HG02759 (cell line): ENCODE results near the gene CD69.

ENCODE experiments used
- ATAC-seq: cut with Tn5 transposase; IDR thresholded peaks from one replicate; pipeline ENCODE4 v1.9.1; 2021; ENCODE audit warnings: mild to moderate bottlenecking, moderate library complexity; ENCODE audit not compliant: unreplicated experiment

The CD69 gene

DNA sequence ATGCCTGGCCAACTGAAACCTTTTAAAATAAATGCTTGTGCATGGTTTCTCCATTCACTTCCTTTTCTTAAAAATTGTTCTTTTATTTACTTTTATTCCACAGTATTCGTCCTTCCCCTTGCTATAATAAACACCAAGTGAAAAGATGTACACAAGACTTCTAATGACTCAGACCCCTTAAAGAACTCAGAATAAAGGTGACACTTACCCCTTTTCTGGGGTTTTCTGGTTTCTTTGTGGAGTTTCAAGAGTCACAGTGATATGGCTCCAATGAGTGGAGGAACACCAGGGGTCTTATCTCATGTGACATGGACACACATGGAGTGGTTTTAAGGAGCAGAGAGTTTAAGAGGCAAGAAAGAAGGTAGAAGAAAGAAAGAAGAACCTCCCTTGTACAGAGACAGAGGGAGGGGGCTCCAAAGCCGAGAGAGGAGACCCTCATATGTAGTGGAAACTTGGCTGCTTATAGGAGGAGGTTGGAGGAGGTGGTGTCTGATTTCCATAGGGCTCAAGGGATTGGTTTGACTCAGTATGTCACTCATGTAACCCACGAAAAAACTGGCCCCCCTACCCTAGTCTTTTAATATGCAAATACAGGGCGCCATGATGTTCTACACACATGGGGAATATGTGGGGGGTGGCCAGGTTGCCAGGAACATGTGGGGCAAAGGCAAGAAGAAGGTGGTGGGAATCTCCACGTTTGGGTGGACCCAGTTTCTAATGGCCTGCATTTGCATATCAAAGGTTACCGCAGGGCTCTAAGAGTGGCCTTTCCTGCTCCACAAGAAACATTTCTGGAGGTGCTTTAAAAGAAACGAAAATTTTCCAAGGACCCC lies 22.1 kb upstream of the CD69 start:
- ATAC-seq, result no peak

DNA sequence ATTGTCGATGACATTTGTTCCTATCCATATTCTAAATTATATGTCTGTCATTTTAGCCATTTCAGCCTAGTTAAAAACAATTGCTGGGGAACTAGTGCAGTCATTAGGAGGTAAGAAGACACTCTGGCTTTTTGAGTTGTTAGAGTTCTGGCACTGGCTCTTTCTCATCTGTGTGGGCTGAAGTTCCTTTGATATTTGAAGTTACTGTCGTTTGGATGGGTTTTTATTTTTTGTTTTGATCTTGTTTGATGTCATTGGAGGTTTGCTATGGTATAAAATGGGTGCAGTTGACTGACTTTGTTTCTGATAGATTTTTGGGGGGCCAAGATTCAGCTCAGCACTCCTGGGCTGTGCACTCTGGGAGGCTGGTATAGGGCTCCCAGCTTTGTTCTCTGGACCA lies 20.7 kb upstream of the CD69 start:
- ATAC-seq, result no peak

DNA sequence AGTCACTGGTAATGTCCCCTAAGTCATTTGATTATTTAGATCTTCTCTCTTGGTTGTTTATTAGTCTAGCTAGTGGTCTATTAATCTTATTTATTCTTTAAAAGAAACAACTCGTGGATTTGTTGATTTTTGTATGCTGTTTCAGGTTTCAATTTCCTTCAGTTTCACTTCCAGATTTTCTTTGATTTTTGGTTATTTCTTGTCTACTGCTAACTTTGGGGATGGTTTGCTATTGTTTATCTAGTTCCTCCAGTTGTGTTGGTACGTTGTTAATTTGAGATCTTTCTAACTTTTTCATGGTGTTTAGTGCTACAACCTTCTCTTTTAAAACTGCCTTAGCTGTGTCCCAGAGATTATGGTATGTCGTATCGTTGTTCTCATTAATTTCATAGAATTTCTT lies 18.5 kb upstream of the CD69 start:
- ATAC-seq, result no peak

DNA sequence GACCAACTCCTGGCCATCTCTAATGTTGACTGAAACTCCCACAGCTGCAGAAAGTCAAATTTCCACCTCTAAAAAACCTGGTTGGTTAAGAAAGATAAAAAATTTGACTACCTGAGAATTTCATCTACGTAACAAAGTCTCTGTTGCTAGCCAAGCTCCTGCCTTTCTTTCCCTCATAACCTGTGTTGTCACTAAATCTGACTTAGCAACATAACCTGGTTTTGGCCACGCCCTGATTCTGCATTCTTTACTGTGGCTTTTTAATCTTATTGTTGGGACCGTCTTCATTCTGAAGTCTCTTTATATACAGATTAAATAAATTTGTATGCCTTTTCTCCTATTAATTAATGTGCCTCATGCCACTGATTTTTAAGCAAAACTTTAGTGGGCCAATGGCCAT lies 16.1 kb upstream of the CD69 start:
- ATAC-seq, result no peak

DNA sequence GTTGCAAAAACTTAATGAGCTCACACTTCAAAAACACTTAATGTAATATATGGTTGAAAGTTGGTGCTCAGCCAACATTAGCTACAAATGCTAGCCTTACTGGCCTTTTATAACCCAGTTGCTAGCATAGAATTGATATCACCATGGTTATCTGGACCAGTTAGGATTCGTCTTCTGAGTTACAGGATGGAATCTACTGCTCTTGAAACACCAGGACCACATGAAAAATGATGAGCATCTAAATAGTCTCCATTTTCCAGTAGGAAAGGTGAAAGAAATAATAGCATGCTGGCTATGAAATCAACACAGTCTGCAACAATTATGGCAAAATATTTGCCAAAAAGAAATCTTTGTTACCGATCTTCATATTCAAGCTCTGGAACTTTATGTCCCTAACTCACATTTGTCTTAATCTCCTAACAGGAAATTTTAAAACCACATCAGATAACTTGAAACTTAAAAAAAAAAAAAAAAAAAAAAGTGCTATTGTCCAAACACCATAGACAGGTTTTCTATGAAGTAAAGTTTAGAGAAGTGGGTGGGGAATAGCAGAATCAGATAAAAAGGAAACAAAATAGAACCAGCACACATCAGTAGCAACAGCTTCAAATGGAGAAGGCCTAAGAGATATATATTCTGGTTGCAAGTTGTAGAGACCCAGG lies 12.6 kb upstream of the CD69 start:
- ATAC-seq, result no peak

DNA sequence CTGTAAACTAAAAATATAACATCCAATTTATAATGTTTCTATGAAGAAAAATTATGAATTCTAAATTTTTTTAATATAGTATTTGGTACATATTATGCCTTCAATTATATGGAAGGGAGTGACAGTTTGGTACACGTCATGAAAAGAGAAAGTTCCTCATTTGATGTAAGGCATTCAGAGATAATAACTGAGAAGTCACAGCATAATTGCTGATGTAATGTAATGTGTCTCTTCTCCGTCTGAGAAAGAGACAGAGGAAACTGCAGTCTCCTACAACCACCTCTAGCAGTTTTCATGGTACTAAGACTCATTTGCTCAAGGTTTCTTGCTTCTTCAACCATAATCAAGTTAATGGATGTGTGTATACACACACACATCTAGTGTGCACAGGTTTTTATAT lies 2.3 kb upstream of the CD69 start:
- ATAC-seq, result no peak

DNA sequence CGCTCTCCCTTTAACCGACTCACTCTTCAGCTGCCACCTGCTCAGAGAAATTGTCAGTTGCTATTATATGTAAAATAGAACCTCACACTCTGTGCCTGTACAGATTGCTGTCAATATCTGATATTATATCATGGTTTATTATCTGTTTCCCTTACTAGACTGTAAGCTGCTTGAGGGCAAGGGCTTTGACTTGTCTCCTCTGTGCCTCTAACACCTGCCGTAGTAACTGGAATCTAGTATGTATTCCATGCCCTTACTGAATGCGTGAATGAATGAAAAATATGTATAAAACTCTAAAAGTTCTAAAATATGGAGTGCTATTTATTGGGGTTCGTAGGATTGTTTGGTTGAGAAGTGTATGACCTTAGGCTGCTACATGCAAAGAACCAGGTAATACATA lies 1.7 kb upstream of the CD69 start:
- ATAC-seq, result no peak

DNA sequence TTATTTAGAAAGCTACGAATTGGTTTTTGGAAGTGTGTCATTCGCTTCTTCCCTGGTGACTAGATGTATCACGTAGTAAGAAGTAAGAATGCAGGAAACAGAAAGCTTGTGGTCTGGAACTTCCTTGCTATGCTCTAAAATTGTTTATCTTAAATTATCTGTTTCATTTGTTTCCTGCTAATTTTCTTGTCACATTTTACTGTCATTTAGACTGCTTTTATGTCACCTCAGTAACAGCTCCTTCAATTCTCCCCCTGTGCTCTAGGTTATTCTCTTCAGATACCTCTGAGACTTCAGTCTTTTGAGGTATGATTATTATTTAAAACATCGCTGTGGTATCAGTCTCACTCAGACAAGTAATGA lies 699 bp upstream of the CD69 start:
- no peak for ATAC-seq

DNA sequence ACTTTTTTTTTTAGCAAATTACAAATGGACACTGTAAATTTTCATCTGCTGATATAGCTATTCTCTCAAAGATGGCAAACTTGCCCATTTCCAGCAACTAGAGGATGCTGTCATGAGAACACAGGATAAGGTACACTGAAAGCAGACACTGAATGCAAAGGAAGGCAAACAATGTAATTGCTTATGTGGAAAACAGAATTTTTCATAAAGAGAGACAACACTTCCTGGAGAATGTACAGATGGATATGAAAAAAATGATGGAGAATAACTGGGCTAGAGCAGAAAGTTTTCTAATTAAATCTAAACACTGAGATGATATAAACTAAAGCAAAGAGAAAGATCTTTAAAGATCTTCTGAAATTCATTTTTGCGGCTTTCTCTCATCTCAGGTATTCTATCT lies 581 bp downstream of the CD69 start:
- no peak for ATAC-seq

DNA sequence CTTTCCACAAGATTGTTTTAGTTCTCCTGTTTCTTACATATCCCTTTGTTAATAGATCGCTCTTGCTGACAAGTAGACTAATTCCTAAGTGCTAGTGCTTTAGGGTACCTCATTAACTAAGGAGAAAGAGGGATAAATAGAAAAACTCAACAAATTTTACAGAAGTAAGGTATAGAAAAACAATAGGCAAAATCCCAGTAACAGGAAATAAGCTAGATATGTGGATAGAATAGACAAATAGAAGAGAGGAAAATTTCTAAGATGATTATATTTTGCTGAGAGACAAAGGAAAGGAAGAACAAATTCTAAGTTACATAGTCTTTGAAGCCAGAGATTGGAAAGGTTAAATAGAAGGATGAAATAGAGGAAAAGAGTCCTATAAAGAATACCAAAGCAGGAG lies 1.0 kb downstream of the CD69 start:
- no peak for ATAC-seq

DNA sequence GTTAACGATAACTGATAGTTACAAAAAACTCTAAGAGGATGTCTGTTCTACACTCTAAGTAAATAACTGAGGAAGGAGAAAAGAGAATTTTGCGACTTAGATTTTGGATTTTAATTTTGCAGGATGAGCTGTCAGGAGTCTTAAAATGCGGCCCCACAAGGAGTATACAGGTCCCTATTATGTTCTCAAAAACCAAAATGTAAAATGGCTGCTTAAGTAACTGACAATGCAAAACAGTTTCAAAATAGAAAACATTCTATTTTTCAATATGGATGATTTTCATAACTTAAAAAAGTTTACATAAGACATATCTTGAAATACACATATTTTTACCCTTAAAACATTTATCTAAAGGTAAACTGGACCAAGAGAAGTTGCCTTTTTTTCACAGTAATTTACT lies 2.6 kb downstream of the CD69 start:
- no peak for ATAC-seq

DNA sequence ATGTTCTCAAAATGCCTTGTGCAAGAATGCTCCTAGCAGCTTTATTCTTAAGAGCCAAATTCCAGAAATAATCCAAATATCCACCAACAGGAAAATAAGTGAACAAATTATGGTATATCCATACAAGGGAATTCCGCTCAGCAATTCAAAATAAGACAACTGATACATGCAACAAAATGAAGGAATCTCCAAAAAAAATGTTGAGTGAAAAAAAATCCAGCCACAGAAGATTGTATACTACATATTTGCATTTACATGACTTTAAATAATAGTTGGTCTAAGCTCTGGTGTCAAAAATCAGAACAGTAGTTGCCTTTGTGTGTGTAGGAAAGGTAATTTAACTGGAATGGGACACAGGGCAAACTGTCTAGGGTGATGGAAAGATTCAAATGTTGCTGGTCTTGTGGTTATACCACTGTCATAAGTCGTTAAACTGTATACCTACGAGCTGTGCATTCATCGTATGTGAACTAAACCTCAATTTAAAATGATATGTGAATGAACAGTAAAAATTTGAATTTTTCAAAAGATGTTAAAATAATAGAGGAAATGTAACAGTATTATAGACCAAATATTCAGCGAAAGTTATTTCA lies 3.2 kb downstream of the CD69 start:
- no peak for ATAC-seq

DNA sequence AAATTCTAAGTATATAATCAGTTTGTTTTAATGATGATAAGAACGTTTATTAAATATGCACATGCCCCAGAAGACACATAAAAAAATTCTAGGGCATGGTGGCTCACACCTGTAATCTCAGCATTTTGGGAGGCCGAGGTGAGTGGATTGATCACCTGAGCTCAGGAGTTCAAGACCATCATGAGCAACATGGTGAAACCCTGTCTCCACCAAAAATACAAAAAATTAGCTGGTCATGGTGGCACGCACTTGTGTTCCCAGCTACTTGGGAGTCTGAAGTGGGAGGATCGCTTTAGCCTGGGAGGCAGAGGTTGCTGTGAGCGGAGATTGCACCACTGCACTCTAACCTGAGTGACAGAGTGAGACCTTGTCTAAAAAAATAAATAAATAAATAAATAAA lies 4.0 kb downstream of the CD69 start:
- ATAC-seq, result no peak

DNA sequence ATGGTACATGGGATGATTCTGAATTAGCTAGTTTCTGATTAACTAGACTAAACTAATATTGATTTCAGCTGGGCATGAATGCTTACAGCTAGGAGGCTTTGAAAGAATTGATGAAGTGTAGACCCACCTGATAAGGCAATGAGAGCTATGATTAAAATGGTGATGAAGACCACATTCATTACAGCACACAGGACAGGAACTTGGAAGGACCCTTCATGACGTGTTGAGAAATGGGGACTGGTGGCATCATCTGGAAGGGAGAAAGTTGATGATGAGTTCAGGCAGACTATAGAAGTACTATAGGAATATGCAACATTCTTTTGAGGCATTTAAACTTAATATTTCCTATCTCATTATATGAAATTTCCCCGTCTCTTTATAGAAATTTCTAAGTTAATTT lies 4.5 kb downstream of the CD69 start:
- no peak for ATAC-seq

DNA sequence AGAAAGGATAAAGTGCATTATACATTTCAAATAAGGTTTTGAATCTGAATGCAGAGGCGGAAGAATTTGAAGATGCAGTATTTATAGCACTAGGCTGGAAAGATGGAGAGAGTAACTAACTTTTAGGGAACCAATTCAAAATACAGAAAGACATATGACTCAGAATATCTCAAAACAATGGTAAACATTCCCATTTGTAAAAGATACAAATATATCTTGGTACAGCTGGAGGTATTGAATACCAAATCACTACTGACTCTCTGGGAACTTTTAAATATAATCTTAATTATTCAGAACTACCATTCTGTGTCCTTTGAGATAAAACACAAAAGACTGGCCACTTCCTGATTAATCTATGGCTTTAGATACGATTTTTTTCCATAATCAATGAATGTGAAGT lies 5.1 kb downstream of the CD69 start:
- no peak for ATAC-seq

DNA sequence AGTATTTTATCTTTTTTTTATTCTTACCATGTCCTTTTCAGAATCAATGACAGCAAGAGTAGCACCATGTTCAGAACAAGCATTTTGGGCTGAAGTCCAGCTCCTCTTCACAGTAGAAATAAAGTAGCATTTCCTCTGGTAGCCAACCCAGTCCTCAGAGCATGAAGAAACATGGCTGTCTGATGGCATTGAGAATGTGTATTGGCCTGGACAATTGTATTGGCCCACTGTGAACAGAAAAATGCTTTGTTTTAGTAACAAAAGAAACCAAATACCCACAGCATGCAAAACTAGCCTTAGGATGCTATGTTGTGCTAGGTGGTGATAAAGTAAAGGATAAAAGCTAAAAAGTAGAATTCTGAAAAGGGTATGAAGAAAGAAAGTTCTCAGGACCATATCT lies 5.7 kb downstream of the CD69 start:
- no peak for ATAC-seq

DNA sequence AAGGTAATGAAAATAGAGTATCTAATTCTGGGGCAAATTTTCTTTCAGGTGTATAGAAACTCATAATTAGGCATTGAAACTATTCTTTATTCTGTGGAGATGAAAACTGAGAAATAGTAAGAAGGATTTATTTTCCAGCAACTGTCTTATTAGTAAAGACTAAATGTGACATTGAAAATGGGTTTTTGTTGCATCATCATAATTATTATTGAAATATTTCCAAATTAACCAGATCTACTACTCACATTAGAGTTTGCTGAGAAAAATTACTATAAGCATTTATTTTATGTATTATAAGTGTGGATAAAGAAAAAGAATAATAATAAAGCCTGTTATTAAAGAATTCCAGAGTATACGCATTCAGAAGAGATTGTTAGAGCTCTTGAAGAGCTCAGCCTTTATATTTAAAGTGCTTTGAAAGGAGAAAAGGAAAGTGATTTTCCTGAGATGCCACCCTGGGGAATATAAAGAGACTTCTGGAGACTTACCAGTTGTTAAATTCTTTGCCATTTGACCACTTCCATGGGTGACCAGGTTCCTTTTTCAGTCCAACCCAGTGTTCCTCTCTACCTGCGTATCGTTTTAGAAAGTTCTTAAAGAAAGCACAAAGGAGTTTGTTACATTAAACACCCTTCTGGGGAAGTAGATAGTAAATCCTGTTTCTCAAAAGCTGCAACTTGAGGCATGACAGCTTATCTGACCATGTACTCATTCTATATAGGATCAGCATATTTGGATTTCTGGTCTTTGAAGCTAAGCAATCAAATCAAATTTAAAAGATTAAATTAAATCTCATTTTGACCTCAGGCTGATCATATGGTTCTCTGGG lies 6.4 kb downstream of the CD69 start:
- ATAC-seq, result no peak

DNA sequence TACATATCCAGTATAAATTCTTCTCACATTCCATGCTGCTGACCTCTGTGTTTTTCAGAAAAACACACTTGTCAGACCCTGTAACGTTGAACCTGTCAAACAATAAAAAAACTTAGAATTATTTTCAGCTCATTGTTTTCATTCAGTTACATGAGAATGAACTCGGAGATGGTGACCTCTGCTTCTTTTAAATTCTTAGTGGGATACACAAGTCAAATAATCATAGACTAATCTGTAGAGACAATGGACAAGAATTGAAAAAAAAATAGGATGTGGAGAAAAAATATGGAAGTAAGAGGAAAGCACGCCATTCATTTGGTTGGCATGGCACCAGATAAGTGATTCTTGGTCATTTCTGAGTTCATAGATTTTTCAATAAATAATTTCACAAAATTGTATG lies 7.2 kb downstream of the CD69 start:
- no peak for ATAC-seq

DNA sequence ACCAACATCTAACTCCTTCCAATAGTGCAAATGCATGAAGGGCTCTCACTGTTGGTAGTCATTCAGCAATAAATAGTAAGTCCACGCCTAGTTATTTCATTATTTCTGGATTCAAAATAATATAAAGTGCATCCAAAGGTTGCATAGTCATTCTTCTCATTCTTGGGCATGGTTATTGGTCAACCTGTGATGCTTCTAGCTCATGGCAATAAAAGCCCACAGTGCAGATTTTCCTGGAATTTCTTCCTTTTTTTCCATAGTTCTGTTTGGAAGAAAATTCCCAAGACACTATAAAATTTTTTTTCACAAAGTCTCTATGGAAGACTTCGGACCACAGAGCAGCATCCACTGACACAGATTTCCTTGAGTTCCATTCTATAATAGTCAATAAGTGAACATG lies 7.6 kb downstream of the CD69 start:
- ATAC-seq, result no peak

DNA sequence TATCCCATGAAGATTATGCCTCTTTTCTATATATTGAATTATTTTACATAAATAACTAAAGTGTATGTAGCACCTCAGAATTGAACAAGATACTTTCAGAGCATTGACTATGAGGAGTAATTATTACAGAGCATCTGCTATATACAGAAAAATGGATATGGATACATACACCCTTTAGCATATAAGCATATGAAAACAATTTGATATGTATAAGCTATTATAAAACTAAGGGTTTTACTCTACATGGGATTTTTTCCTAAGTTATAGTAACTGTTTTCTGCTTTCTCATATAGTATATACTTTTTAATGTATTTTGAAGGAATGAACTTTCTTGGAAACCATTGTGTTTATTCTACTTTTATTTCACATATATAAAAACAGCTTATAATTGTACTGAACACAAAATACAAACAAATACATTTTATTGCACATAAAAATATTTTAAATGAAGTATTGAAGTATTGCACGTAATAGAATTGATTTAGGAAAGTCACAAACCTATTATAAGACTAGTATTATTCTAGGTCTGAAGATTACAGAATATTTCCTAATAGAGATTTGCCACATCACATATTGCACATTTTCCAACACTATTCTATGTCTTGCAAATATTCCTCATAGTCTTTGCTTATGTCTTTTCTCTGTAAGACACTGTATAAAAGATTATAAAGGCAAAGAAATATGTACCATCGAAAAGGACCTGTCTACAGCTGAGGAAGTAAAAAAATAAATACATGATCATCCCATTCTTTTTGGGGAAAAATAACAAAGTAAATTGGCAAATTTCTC lies 8.4 kb downstream of the CD69 start:
- ATAC-seq, result no peak
